H9 (cell line): ENCODE results near the gene DCP1B. TPM values are rescaled to one million over a fixed set of nuclear protein-coding genes. Genes with fewer than 3 reads are reported as not detected.

Experiments
- DNase-seq: peaks from one replicate; pipeline ENCODE4 v3.0.0-alpha.2; 2017
- H2AFZ ChIP-seq: one replicate; pipeline ENCODE4 v1.6.1; 2013; ENCODE audit warnings: mild to moderate bottlenecking, low read length, control low read depth, moderate library complexity
- H2AK5ac ChIP-seq: 2 replicates; pipeline ENCODE4 v1.6.1; 2013; ENCODE audit warnings: low read length, control low read depth, mixed read lengths; ENCODE audit not compliant: insufficient read length
- H2BK120ac ChIP-seq: one replicate; pipeline ENCODE4 v1.6.1; 2013; ENCODE audit warnings: low read depth, mild to moderate bottlenecking, low read length, control low read depth, inconsistent platforms; ENCODE audit not compliant: poor library complexity, severe bottlenecking
- H2BK12ac ChIP-seq: 2 replicates; pipeline ENCODE4 v1.6.1; 2013; ENCODE audit warnings: low read length, control low read depth, mixed read lengths, low read depth; ENCODE audit not compliant: insufficient read length
- H2BK15ac ChIP-seq: 2 replicates; pipeline ENCODE4 v1.6.1; 2013; ENCODE audit warnings: low read depth, low read length, control low read depth
- H2BK20ac ChIP-seq: one replicate; pipeline ENCODE4 v1.6.1; 2013; ENCODE audit warnings: low read depth, mild to moderate bottlenecking, low read length, control low read depth, inconsistent platforms; ENCODE audit not compliant: poor library complexity, severe bottlenecking
- H2BK5ac ChIP-seq: 2 replicates; pipeline ENCODE4 v1.6.1; 2013; ENCODE audit warnings: low read length, control low read depth, mixed read lengths; ENCODE audit not compliant: insufficient read length
- H3K14ac ChIP-seq: 2 replicates; pipeline ENCODE4 v1.6.1; 2013; ENCODE audit warnings: low read length, control low read depth; ENCODE audit not compliant: insufficient read depth
- H3K18ac ChIP-seq: 2 replicates; pipeline ENCODE4 v1.6.1; 2013; ENCODE audit warnings: low read depth, mild to moderate bottlenecking, mixed read lengths, low read length, control low read depth; ENCODE audit not compliant: insufficient read length
- H3K23ac ChIP-seq: 2 replicates; pipeline ENCODE4 v1.6.1; 2013; ENCODE audit warnings: low read length, control low read depth, mixed read lengths, low read depth; ENCODE audit not compliant: insufficient read length
- H3K23me2 ChIP-seq: 2 replicates; pipeline ENCODE4 v1.6.1; 2013; ENCODE audit warnings: low read depth, mild to moderate bottlenecking, mixed read lengths, low read length, control low read depth; ENCODE audit not compliant: insufficient read length, poor library complexity, severe bottlenecking
- H3K27ac ChIP-seq: 2 replicates; pipeline ENCODE4 v1.5.1; 2013; ENCODE audit warnings: low read length, control low read depth, mixed read lengths, low read depth; ENCODE audit not compliant: insufficient read length
- H3K27me3 ChIP-seq: 2 replicates; pipeline ENCODE4 v1.6.1; 2013; ENCODE audit warnings: low read length, control low read depth, inconsistent platforms; ENCODE audit not compliant: insufficient read depth
- H3K4ac ChIP-seq: 2 replicates; pipeline ENCODE4 v1.6.1; 2013; ENCODE audit warnings: low read depth, mild to moderate bottlenecking, control low read depth, inconsistent platforms, low read length, moderate library complexity
- H3K4me1 ChIP-seq: 2 replicates; pipeline ENCODE4 v1.6.1; 2013; ENCODE audit warnings: low read length, control low read depth, inconsistent platforms; ENCODE audit not compliant: insufficient read depth
- H3K4me2 ChIP-seq: 2 replicates; pipeline ENCODE4 v1.6.1; 2013; ENCODE audit warnings: low read length, control low read depth, mixed read lengths; ENCODE audit not compliant: insufficient read length, insufficient read depth
- H3K56ac ChIP-seq: 2 replicates; pipeline ENCODE4 v1.6.1; 2013; ENCODE audit warnings: low read depth, mild to moderate bottlenecking, mixed read lengths, low read length, control low read depth; ENCODE audit not compliant: insufficient read length
- H3K79me1 ChIP-seq: 2 replicates; pipeline ENCODE4 v1.6.1; 2013; ENCODE audit warnings: low read depth, mild to moderate bottlenecking, moderate library complexity, low read length, control low read depth, inconsistent platforms; ENCODE audit not compliant: insufficient read depth, poor library complexity, severe bottlenecking
- H3K79me2 ChIP-seq: 2 replicates; pipeline ENCODE4 v1.6.1; 2013; ENCODE audit warnings: low read length, control low read depth, inconsistent platforms; ENCODE audit not compliant: insufficient read depth
- H3K9ac ChIP-seq: 2 replicates; pipeline ENCODE4 v1.6.1; 2013; ENCODE audit warnings: low read length, control low read depth, mixed read lengths; ENCODE audit not compliant: insufficient read length; ENCODE audit errors: extremely low read depth
- H3K9me3 ChIP-seq: one replicate; pipeline ENCODE4 v1.6.1; 2013; ENCODE audit warnings: low read depth, low read length, inconsistent platforms; ENCODE audit not compliant: control insufficient read depth
- H3T11ph ChIP-seq: one replicate; pipeline ENCODE4 v1.6.1; 2013; ENCODE audit warnings: mild to moderate bottlenecking, low read length, control low read depth, inconsistent platforms
- H4K20me1 ChIP-seq: one replicate; pipeline ENCODE4 v1.6.1; 2013; ENCODE audit not compliant: control insufficient read depth, insufficient read length, insufficient read depth
- H4K5ac ChIP-seq: 2 replicates; pipeline ENCODE4 v1.6.1; 2013; ENCODE audit warnings: low read depth, mild to moderate bottlenecking, mixed read lengths, low read length, control low read depth; ENCODE audit not compliant: insufficient read length
- H4K8ac ChIP-seq: replicated peaks from 2 replicates; pipeline ENCODE4 v1.6.1; 2013; ENCODE audit warnings: low read length, control low read depth, mixed read lengths, low read depth; ENCODE audit not compliant: insufficient read length
- H4K91ac ChIP-seq: 2 replicates; pipeline ENCODE4 v1.6.1; 2013; ENCODE audit warnings: low read depth, mild to moderate bottlenecking, moderate library complexity, mixed read lengths, low read length, control low read depth; ENCODE audit not compliant: insufficient read length
- H3K27ac Mint-ChIP-seq, 3 experiments: 2 replicates in 2 of 3; 3 replicates in 1 of 3; pipeline ENCODE4 v1.8.0; 2020 to 2021; ENCODE audit warnings: mixed read lengths in 3 of 3, mild to moderate bottlenecking in 1 of 3, moderate library complexity in 1 of 3
- H3K27me3 Mint-ChIP-seq: 2 replicates; pipeline ENCODE4 v1.8.0; 2021; ENCODE audit warnings: low read depth, mild to moderate bottlenecking, moderate library complexity, mixed read lengths
- H3K36me3 Mint-ChIP-seq, 3 experiments: 2 replicates in 2 of 3; 3 replicates in 1 of 3; pipeline ENCODE4 v1.8.0; 2020 to 2021; ENCODE audit warnings: low read depth in 3 of 3, mixed read lengths in 3 of 3; ENCODE audit not compliant: insufficient read depth in 1 of 3
- H3K4me1 Mint-ChIP-seq, 2 experiments: 2 replicates each; pipeline ENCODE4 v1.8.0; 2020; ENCODE audit warnings: mixed read lengths in 2 of 2
- H3K4me3 Mint-ChIP-seq, 2 experiments: 2 replicates in 1 of 2; 3 replicates in 1 of 2; pipeline ENCODE4 v1.8.0; 2020 to 2021; ENCODE audit warnings: mild to moderate bottlenecking in 2 of 2, mixed read lengths in 2 of 2, moderate library complexity in 1 of 2
- H3K9me3 Mint-ChIP-seq, 2 experiments: 2 replicates in 1 of 2; 3 replicates in 1 of 2; pipeline ENCODE4 v1.8.0; 2020; ENCODE audit warnings: mild to moderate bottlenecking in 2 of 2, mixed read lengths in 2 of 2, moderate library complexity in 1 of 2
- CTCF ChIP-seq: fragments of 200-600 bp; sonication (generic); conservative IDR thresholded peaks from 3 replicates; pipeline ENCODE4 v1.8.0; 2021; ENCODE audit warnings: antibody characterized with exemption, mild to moderate bottlenecking
- WGBS: extraction: QIAGEN DNeasy Blood & Tissue Kit; methylation state at CpG from one replicate; pipeline ENCODE4 v1.1.7; 2013; ENCODE audit warnings: missing lambda C conversion rate, low lambda C conversion rate, mixed read lengths; ENCODE audit not compliant: insufficient read length; ENCODE audit errors: extremely low coverage; 5-methylcytosine and 5-hydroxymethylcytosine counted together
- total RNA-seq: library from RNA; stranded (reverse); gene quantifications from 2 replicates; pipeline ENCODE4 v1.2.1, GENCODE V29; 2021

DCP1B gene
- total RNA-seq, 1 experiment from 2014 or later = 11.2 TPM

DNA sequence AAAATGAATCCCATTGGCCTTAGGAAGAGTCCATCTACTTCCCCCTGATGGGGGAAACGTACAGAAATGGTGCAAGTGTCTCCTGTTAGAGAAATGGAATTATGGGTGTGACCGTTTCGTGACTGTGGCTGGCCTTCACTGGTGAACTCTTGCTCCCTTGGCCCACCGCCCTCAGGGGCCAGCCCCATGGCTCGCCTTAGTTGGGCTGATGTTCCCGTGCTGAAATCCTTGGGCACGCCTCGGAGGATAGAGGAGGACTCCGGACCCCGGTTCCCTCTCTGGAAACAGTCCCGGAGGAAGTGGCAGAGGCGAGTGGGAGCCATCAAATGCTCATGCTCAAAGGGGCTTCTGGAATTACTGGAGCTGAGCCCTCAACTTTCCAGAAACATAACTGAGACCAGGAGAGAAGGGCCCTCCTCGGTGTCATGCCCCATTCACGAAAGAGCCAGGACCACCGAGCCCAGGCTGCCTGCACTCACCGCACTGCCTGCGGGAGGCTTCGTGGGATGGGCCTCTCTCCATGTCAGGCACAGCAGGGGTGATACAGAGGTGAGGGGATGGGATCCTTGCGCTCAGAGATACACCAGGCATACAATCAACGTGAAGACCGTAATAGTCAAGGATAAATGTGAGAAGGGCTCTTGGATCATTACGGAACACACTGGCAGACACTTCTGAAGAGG is 75.7 kb downstream of the DCP1B start:
- Mint-ChIP-seq H3K4me1 (peaks cover 2 to 13% of the 10 kb centered on the region in 2 experiments; a peak in 2 of 4 replicates), H3K36me3 (no peaks in the 10 kb centered on the region), H3K4me3 (no peak overlapping the region), H3K9me3 (no peaks in the 10 kb centered on the region; a peak in 1 of 5 replicates), H3K27me3 (peaks cover 3% of the 10 kb centered on the region; the same call in 1 of the 2 replicates), H3K27ac (no peak overlapping the region; a peak in 1 of 7 replicates)
- H3K4me1 ChIP-seq = no peaks in the 10 kb centered on the region
- no peak overlapping the region for H3K4me2 ChIP-seq
- H2AK5ac ChIP-seq = no peak overlapping the region
- H3K79me2 ChIP-seq = no peaks in the 10 kb centered on the region
- H3K27me3 ChIP-seq = no peaks in the 10 kb centered on the region
- no peak overlapping the region for H4K91ac ChIP-seq
- no peak overlapping the region for H3K14ac ChIP-seq
- no peak overlapping the region for H3K9ac ChIP-seq
- no peak overlapping the region for H4K8ac ChIP-seq
- no peaks in the 10 kb centered on the region for H4K20me1 ChIP-seq
- H2BK12ac ChIP-seq = no peak overlapping the region
- H4K5ac ChIP-seq = no peak overlapping the region
- no peaks in the 10 kb centered on the region for H3K9me3 ChIP-seq
- TF ChIP-seq CTCF = no peak
- peak; percentile 27 for DNase-seq
- no peak overlapping the region for H2BK120ac ChIP-seq
- H2BK20ac ChIP-seq = no peak overlapping the region
- H3T11ph ChIP-seq = no peak overlapping the region
- H3K4ac ChIP-seq = no peak overlapping the region
- H2BK5ac ChIP-seq = no peak overlapping the region
- no peaks in the 10 kb centered on the region for H3K23me2 ChIP-seq
- no peaks in the 10 kb centered on the region for H3K79me1 ChIP-seq
- H2AFZ ChIP-seq = no peak overlapping the region
- H3K27ac ChIP-seq = no peak overlapping the region
- WGBS = no CpG with 5 or more reads among the region's 22 CpGs
- no peak overlapping the region for H3K56ac ChIP-seq
- no peak overlapping the region for H2BK15ac ChIP-seq
- H3K18ac ChIP-seq = no peak overlapping the region
- H3K23ac ChIP-seq = no peak overlapping the region
